K562 (cell line): ENCODE results near the gene SSBP2. TPM values are rescaled to one million over a fixed set of nuclear protein-coding genes. Genes with fewer than 3 reads are reported as not detected.

Source experiments
- DPF2 ChIP-seq: fragments of 450-650 bp; IDR thresholded peaks from 2 replicates; pipeline ENCODE4 v1.6.1; 2016
- KLF13 ChIP-seq: fragments of 450-650 bp; IDR thresholded peaks from 2 replicates; pipeline ENCODE4 v1.6.1; 2016; ENCODE audit warnings: missing genetic modification characterization, low read depth, mild to moderate bottlenecking, missing compliant biosample characterization, moderate library complexity, borderline replicate concordance
- PCBP2 ChIP-seq: fragments of 200-400 bp; formaldehyde crosslinking; IDR thresholded peaks from 2 replicates; pipeline ENCODE4 v1.6.1; 2018; ENCODE audit warnings: low read length, low read depth, mild to moderate bottlenecking, moderate library complexity; ENCODE audit not compliant: poor library complexity, severe bottlenecking
- POLR3A ChIP-seq: IDR thresholded peaks from 2 replicates; pipeline ENCODE4 v1.6.1; 2011; ENCODE audit warnings: borderline replicate concordance, mild to moderate bottlenecking, moderate library complexity; ENCODE audit not compliant: insufficient read length, insufficient read depth; ENCODE audit errors: extremely low read depth
- PTTG1 ChIP-seq: fragments of 450-650 bp; IDR thresholded peaks from 2 replicates; pipeline ENCODE4 v1.6.1; 2016; ENCODE audit warnings: low read depth, mild to moderate bottlenecking, missing genetic modification characterization, missing compliant biosample characterization
- REST ChIP-seq, 2 experiments: fragments of 450-650 bp; formaldehyde crosslinking in 1 of 2; IDR thresholded peaks; 2 replicates each; pipeline versions ENCODE4 v1.4.0 to v1.6.1; 2014 to 2020; ENCODE audit warnings: mild to moderate bottlenecking in 2 of 2, borderline replicate concordance in 1 of 2, low read depth in 1 of 2
- U2AF2 ChIP-seq: fragments of 200-400 bp; formaldehyde crosslinking; optimal IDR thresholded peaks from 2 replicates; pipeline ENCODE3; 2017; ENCODE audit warnings: low read depth, mild to moderate bottlenecking, low read length
- ZBTB40 ChIP-seq, 2 experiments: fragments of 450-650 bp in 1 of 2; sonication (generic) in 1 of 2; formaldehyde crosslinking in 1 of 2; IDR thresholded peaks; 2 replicates each; pipeline versions ENCODE4 v1.7.1 to v1.9.0; 2016 to 2022; ENCODE audit warnings: inconsistent platforms in 1 of 2, mild to moderate bottlenecking in 1 of 2, missing genetic modification reagents in 1 of 2
- ZNF174 ChIP-seq: fragments of 250-450 bp; sonication (Bioruptor Pico); IDR thresholded peaks from 2 replicates; pipeline ENCODE4 v1.4.0; 2020; ENCODE audit warnings: mild to moderate bottlenecking
- ZZZ3 ChIP-seq: fragments of 450-650 bp; IDR thresholded peaks from 2 replicates; pipeline ENCODE4 v1.6.1; 2016; ENCODE audit warnings: antibody characterized with exemption, mild to moderate bottlenecking, moderate library complexity
- polyA plus RNA-seq, 8 experiments: library from polyadenylated mRNA; depleted of rRNA in 4 of 8; stranded (reverse) in 5 of 8; unstranded in 3 of 8; fragments of >200 nt; fragmentation: Nextera tagmentation in 2 of 8; fragmentation: Illumina TruSeq in 1 of 8; extraction: Ambion mirVana in 2 of 8; extraction: Trizol in 1 of 8; gene quantifications; 2 replicates each; pipeline versions ENCODE4 v1.2.1 to v1.2.3, GENCODE V29; 2011 to 2014; ENCODE audit warnings: inconsistent platforms in 1 of 8, missing spikeins in 1 of 8
- total RNA-seq, 7 experiments: library from RNA; depleted of rRNA in 6 of 7; stranded (reverse); fragments of >200 nt in 6 of 7; fragmentation: Illumina TruSeq in 2 of 7; extraction: Trizol in 2 of 7; gene quantifications; 2 replicates each; pipeline versions ENCODE4 v1.2.1 to v1.2.3, GENCODE V29; 2011 to 2021; ENCODE audit warnings: low replicate concordance in 1 of 7

Gene SSBP2
- total and polyA plus RNA-seq, 9 of the 15 experiments (the other 6 are each of a cell fraction or from before 2014, with no cell fraction given) = 22.3 to 133 (median 42.1) TPM

- TF ChIP-seq ZZZ3 = no peak
- peak; percentile 17; the same call in 1 of the 2 replicates for TF ChIP-seq REST (IDR thresholded peaks at IDR 0.05; ENCODE audit: borderline replicate concordance)
- TF ChIP-seq REST (CRISPR knock-in tag; IDR thresholded peaks at IDR 0.05; ENCODE audit: low read depth) = no peak
- no peak for TF ChIP-seq U2AF2
- no peak for TF ChIP-seq POLR3A
- no peak for TF ChIP-seq PTTG1 (tag)
- no peak for TF ChIP-seq PCBP2
- TF ChIP-seq KLF13 (tag) = no peak
- TF ChIP-seq DPF2 = peak; percentile 63; the same call in 1 of the 2 replicates
- no peak for TF ChIP-seq ZBTB40 (IDR thresholded peaks at IDR 0.05)
- TF ChIP-seq ZBTB40 (CRISPR knock-in tag; IDR thresholded peaks at IDR 0.05) = no peak
- no peak for TF ChIP-seq ZNF174 (CRISPR knock-in tag)
Observed at GRCh38 chr5:81789033-81789432, 38.1 kb upstream of the SSBP2 start (continued).
